HEK293T (cell line): ENCODE measurements around the gene F3.

Experiments
- ARNT ChIP-seq: fragments of 450-650 bp; IDR thresholded peaks from 2 replicates; pipeline ENCODE4 v1.6.1; 2017; ENCODE audit warnings: mild to moderate bottlenecking
- BHLHE40 ChIP-seq: fragments of 450-650 bp; IDR thresholded peaks from 2 replicates; pipeline ENCODE4 v1.6.1; 2016; ENCODE audit warnings: mild to moderate bottlenecking, moderate library complexity, borderline replicate concordance
- CTBP1 ChIP-seq: fragments of 450-650 bp; IDR thresholded peaks from 2 replicates; pipeline ENCODE4 v1.6.1; 2016; ENCODE audit warnings: borderline replicate concordance
- FOXA1 ChIP-seq: fragments of 450-650 bp; IDR thresholded peaks from 2 replicates; pipeline ENCODE4 v1.6.1; 2016; ENCODE audit warnings: mild to moderate bottlenecking
- FOXM1 ChIP-seq: fragments of 450-650 bp; IDR thresholded peaks from 2 replicates; pipeline ENCODE4 v1.6.1; 2017; ENCODE audit warnings: mild to moderate bottlenecking, borderline replicate concordance
- HDGF ChIP-seq: fragments of 450-650 bp; IDR thresholded peaks from 2 replicates; pipeline ENCODE4 v1.6.1; 2017; ENCODE audit warnings: antibody characterized with exemption, borderline replicate concordance
- ZNF384 ChIP-seq: fragments of 450-650 bp; IDR thresholded peaks from 2 replicates; pipeline ENCODE4 v1.6.1; 2016

GRCh38 chr1:94555091-94555490 lies 13.5 kb upstream of the F3 start:
- TF ChIP-seq CTBP1 = no peak
- TF ChIP-seq FOXA1 = no peak
- no peak for TF ChIP-seq BHLHE40
- no peak for TF ChIP-seq ZNF384
- TF ChIP-seq FOXM1 = no peak
- no peak for TF ChIP-seq HDGF
- no peak for TF ChIP-seq ARNT
